ACC112 (cell line): Measurements from ENCODE around the gene RPS6KA4.

ENCODE experiments used
- H2AFZ ChIP-seq: fragments of 200-600 bp; sonication (generic); one replicate; pipeline ENCODE4 v1.6.0; 2017; ENCODE audit warnings: antibody characterized with exemption, low read length; ENCODE audit not compliant: unreplicated experiment
- H3K27ac ChIP-seq: fragments of 200-600 bp; sonication (generic); 2 replicates; pipeline ENCODE4 v1.5.1; 2014; ENCODE audit warnings: low read depth, mild to moderate bottlenecking, antibody characterized with exemption, low read length, moderate library complexity
- H3K27me3 ChIP-seq: fragments of 200-600 bp; sonication (generic); 2 replicates; pipeline ENCODE4 v1.6.1; 2014; ENCODE audit warnings: mild to moderate bottlenecking, antibody characterized with exemption, low read length, moderate library complexity, mixed read lengths; ENCODE audit not compliant: insufficient read depth
- H3K36me3 ChIP-seq: fragments of 200-600 bp; sonication (generic); 2 replicates; pipeline ENCODE4 v1.6.1; 2016; ENCODE audit warnings: mild to moderate bottlenecking, antibody characterized with exemption, low read length, moderate library complexity, mixed read lengths; ENCODE audit not compliant: insufficient read depth
- H3K4me1 ChIP-seq: fragments of 200-600 bp; sonication (generic); one replicate; pipeline ENCODE4 v1.6.1; 2016; ENCODE audit warnings: low read length, mixed read lengths; ENCODE audit not compliant: insufficient read depth, unreplicated experiment, control insufficient read depth
- H3K4me3 ChIP-seq: fragments of 200-600 bp; sonication (generic); 2 replicates; pipeline ENCODE4 v1.5.1; 2014; ENCODE audit warnings: mild to moderate bottlenecking, low read depth, low read length
- H3K79me2 ChIP-seq: fragments of 200-600 bp; sonication (generic); one replicate; pipeline ENCODE4 v1.6.0; 2016; ENCODE audit warnings: low read length; ENCODE audit not compliant: control insufficient read depth, unreplicated experiment, insufficient read depth

RPS6KA4 gene

DNA sequence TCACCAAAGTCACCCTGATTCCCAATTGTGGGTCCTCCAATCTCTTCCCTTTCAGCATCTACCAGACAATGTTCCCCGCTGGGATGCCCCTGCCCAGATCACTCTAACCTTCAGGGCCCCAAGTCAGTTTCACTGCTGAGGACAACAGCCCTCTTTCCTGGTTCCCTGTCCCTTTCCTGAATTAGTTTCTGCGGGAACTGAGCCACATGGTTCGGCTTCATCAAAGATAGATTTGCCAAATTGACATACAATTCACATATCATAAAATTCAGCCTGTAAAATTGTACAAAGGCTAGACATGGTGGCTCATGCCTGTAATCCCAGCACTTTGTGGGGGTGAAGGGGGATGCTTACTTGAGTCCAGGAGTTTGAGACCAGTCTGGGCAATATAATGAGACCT lies 31.0 kb upstream of the RPS6KA4 start:
- Histone ChIP-seq H3K4me3 (no peak overlapping the region), H2AFZ (no peak overlapping the region), H3K27ac (no peak overlapping the region), H3K4me1 (peaks cover 11% of the 10 kb centered on the region), H3K27me3 (no peaks in the 10 kb centered on the region), H3K79me2 (no peaks in the 10 kb centered on the region), H3K36me3 (no peaks in the 10 kb centered on the region)

DNA sequence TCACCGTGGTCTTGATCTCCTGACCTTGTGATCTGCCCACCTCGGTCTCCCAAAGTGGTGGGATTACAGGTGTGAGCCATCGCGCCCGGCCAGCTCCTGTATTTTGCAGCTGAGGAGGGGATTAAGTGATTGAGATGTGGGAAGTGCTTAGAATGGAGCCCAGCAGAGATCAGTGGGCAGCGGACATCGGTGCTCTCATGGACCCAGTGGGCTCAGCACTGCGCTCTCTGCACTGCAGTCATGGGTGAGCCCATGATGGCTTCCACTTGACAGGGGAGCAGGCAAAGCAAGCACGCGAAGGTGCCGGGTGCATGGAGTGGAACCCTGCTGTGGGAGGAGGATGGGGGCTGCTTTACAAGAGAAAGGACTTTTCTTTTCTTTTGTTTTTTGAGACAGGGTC lies 28.1 kb upstream of the RPS6KA4 start:
- Histone ChIP-seq H3K36me3 (no peaks in the 10 kb centered on the region), H3K27me3 (no peaks in the 10 kb centered on the region), H3K4me1 (peaks cover 11% of the 10 kb centered on the region), H3K79me2 (no peaks in the 10 kb centered on the region), H3K4me3 (no peak overlapping the region), H2AFZ (no peak overlapping the region), H3K27ac (no peak overlapping the region)

DNA sequence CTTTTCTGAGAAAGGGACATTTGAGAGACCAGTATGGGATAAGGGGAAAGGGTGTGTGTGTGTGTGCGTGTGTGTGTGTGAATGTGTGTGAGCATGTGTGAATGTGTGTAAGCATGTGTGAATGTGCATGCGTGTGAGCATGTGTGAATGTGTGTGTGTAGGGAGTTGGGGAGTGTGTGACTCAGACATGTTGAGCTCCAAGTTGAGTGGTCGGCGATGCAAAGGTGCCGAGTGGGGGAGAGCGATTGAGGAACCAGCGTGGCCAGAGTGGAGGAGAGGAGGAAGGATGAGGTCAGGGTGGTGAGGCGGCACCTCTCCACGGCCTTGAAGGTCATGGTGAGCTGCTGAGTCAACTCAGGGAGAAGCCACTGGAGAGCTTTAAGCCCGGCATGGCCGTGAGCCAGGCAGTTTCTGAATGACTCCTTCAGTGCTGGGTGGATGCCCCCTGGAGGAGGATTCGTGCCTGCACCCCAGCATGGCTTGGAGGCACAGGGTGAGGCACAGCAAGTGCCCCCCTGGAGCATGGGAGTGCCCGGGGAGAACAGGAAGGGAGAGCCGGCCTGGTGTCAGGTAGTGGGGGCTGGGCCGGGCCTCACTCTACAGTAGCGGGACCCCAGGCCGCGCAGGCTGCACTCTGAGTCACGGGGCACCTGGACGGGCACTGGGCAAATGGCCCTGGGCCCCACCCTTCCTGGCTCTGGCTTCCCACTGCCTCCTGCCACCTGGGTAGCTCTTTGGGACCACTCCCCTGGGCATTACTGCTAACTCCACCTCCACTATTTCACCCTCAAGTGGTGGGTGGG lies 27.2 kb upstream of the RPS6KA4 start:
- H3K27ac ChIP-seq: no peak overlapping the region
- no peak overlapping the region for H3K4me3 ChIP-seq
- no peaks in the 10 kb centered on the region for H3K36me3 ChIP-seq
- H3K27me3 ChIP-seq: no peaks in the 10 kb centered on the region
- H3K79me2 ChIP-seq: no peaks in the 10 kb centered on the region
- H2AFZ ChIP-seq: no peak overlapping the region
- peaks cover 11% of the 10 kb centered on the region for H3K4me1 ChIP-seq

DNA sequence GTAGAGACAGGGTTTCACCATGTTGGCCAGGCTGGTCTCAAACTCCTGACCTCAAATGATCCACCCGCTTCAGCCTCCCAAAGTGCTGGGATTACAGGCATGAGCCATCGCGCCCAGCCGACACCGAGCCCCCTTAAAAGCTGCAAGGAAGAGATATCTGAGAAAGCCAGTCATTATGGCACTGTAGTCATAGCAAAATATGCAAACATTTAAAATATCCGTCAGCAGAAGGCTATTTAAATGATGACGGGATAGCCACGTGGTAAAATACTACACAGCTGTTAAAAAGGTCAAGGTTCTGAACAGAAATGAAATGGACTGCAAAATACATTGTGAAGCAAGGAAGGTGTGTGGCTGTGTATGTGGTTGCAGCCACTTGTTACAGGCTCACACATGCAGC lies 25.4 kb upstream of the RPS6KA4 start:
- Histone ChIP-seq H3K4me3 (no peak overlapping the region), H3K4me1 (peaks cover 11% of the 10 kb centered on the region), H3K36me3 (no peaks in the 10 kb centered on the region), H3K27me3 (no peaks in the 10 kb centered on the region), H3K79me2 (no peaks in the 10 kb centered on the region), H2AFZ (no peak overlapping the region), H3K27ac (no peak overlapping the region)

DNA sequence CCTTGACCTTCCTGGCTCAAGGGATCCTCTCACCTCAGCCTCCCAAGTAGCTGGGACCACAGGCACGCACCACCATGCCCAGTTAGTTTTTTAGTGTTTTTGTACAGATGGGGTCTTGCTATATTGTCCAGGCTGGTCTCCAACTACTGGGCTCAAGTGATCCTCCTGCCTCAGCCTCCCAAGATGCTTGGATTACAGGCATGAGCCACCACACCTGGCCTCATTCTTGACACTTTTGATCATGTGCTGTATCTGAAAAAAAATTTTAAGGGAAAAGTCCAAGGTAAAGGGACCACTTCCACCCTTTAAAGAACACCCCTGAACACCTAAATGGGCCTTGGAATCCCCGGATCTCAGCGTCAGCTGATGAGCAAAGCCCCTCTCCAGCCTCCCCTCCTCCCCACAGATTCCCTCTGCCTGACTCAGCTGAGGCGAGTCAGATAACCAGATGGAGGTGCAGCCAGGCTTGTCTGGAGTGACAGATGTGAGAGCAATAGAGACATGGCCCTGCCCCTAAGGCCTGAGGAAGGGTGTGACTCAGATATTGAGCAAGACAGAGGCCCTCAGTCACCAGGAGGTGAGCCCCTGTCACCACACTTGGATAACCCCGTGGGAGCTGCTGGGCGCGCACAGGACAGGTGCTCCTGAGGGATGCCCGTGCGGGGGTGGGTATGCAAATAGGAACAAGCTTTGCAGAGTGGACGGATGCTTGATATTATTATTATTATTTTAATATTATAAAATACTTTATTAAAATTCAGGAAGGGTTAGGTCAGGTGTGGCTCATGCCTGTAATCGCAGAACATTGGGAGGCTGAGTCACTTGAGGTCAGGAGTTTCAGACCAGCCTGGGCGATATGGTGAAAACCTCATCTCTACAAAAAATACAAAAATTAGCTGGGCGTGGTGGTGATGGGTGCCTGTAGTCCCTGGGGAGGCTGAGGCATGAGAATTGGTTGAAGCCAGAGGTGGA lies 23.9 kb upstream of the RPS6KA4 start:
- Histone ChIP-seq H2AFZ (no peak overlapping the region), H3K27ac (peak overlapping the region; percentile 39; the same call in 1 of the 2 replicates), H3K36me3 (no peaks in the 10 kb centered on the region), H3K4me3 (no peak overlapping the region), H3K79me2 (no peaks in the 10 kb centered on the region), H3K27me3 (no peaks in the 10 kb centered on the region), H3K4me1 (peaks cover 11% of the 10 kb centered on the region)

DNA sequence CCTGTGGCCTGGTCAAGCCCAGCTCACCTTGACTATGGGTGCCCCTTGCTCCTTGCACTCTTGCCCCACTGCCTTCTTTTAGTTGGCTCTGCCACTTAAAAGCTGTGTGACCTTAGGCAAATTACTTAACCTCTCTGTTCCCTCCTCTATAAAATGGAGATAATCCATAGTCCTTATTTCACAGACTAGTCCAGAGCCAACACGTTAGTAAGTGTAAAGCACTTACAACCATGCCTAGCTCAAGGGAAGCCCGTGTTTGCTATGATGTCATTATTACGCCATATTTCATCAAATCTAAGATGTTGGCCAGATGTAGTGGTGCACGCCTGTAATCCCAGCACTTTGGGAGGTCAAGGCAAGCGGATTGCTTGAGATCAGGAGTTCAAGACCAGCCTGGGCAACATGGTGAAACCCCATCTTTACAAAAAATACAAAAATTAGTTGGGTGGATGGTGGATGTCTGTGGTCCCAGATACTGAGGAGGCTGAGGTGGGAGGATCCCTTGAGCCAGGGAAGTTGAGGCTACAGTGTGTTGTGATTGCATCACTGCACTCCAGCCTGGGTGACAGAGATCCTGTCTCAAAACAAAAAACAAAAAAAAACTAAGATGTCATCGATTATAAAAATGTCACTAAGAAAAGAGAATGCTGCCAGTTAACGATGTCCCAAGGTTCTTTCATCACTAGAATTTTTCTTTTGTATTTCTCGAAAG lies 21.3 kb upstream of the RPS6KA4 start:
- Histone ChIP-seq H3K4me3 (no peak overlapping the region), H3K27ac (no peak overlapping the region), H3K79me2 (no peaks in the 10 kb centered on the region), H3K27me3 (no peaks in the 10 kb centered on the region), H2AFZ (no peak overlapping the region), H3K36me3 (no peaks in the 10 kb centered on the region), H3K4me1 (no peaks in the 10 kb centered on the region)

DNA sequence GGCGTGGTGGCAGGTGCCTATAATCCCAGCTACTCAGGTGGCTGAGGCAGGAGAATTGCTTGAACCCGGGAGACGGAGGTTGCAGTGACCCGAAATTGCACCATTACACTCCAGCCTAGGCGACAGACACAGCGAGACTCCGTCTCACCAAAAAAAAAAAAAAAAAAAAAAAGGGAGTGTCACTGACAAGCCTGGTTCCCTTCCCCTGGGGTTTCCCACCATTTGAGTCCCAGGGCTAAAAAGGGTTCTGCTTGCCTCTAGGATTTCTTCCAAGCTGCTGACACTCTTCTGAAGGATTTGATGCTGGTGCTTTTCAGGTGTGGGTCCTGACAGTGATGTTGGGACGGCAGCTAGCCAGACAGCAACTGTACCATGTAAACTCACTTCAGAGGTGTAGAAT lies 20.2 kb upstream of the RPS6KA4 start:
- Histone ChIP-seq H3K4me3 (no peak overlapping the region), H2AFZ (no peak overlapping the region), H3K36me3 (no peaks in the 10 kb centered on the region), H3K79me2 (no peaks in the 10 kb centered on the region), H3K4me1 (no peaks in the 10 kb centered on the region), H3K27ac (no peak overlapping the region), H3K27me3 (no peaks in the 10 kb centered on the region)

DNA sequence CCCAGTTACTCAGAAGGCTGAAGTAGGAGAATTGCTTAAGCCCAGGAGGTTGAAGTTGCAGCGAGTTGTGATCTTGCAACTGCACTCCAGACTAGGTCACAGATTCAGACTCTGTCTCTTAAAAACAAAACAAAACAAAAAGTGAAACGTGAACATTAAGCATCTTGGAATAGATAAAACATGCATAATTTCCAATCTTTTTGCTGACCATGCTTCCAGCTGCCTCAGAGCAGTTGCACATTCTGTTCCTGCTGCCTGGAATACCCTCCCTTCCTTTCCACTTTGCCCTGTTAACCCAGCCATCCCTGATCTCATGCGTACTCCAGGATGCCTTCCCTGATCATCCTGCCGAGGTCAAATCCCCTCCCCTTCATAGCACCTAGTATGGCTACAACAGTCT lies 19.7 kb upstream of the RPS6KA4 start:
- no peaks in the 10 kb centered on the region for H3K27me3 ChIP-seq
- no peak overlapping the region for H3K27ac ChIP-seq
- H3K4me1 ChIP-seq: no peaks in the 10 kb centered on the region
- no peaks in the 10 kb centered on the region for H3K79me2 ChIP-seq
- no peaks in the 10 kb centered on the region for H3K36me3 ChIP-seq
- no peak overlapping the region for H3K4me3 ChIP-seq
- no peak overlapping the region for H2AFZ ChIP-seq

DNA sequence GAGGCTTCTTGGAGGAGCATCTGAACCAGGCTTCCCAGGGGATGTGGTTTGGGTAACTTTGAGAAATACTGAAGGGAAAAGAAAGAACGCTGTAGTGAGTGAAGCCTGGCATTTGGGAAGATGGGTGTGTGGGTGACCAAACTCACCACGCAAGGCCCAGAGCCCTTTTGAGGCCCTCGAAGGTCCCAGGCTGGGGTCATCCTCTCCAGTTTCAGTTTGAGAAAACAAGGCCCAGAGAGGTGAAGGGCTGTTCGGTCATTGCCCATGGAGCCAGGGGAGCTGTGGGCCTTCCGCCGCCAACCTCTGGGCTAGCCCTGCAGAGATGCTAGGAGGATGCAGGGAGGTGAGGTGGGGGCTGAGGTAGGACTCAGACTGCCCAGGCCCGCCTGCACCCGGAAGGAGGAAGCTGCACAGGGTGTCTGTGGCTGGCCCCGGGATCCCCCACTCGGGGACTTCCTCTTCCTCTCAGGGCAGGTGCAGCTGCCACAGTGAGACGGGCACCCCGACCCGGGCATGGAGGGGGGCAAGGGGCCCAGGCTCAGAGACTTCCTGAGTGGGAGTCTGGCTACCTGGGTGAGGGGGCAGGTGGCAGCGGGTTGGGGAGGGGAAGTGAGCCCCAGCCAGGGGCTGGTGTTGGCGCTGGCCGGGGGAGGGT lies 19.1 kb upstream of the RPS6KA4 start, which contains the start of gene CCDC88B:
Gene CCDC88B (plus strand): TSS at position 451 of the 655 bp plus-strand sequence. CDS start 63 bp downstream, at position 514.
- H3K27me3 ChIP-seq: no peaks in the 10 kb centered on the region
- H3K4me1 ChIP-seq: no peaks in the 10 kb centered on the region
- H2AFZ ChIP-seq: no peak within 1 kb of the TSS
- no peaks in the 10 kb centered on the region for H3K36me3 ChIP-seq
- H3K4me3 ChIP-seq: no peak within 1 kb of the TSS
- H3K79me2 ChIP-seq: no peaks in the 10 kb centered on the region
- no peak within 1 kb of the TSS for H3K27ac ChIP-seq
